ENCODE results near the gene NLGN1. TPM values are rescaled to one million over a fixed set of nuclear protein-coding genes. Genes with fewer than 3 reads are reported as not detected.

Gene NLGN1
- total RNA-seq, 1 donor from 2014 or later: not detected

- H3K27ac Mint-ChIP-seq: no peak overlapping the region
- intact Hi-C loops (cut with micrococcal nuclease): no loop called here
- H3K27me3 Mint-ChIP-seq: no peaks in the 10 kb centered on the region
- no peak overlapping the region for H3K4me3 Mint-ChIP-seq
- no peaks in the 10 kb centered on the region for H3K4me1 Mint-ChIP-seq
- H3K36me3 Mint-ChIP-seq (ENCODE audit: low read depth): no peaks in the 10 kb centered on the region
- DNase-seq (no peak), ATAC-seq (ENCODE audit: low read depth) (no peak)
- H3K9me3 Mint-ChIP-seq: peaks cover 4% of the 10 kb centered on the region
- no peak for TF ChIP-seq CTCF (IDR thresholded peaks at IDR 0.05)
- CTCF ChIA-PET: no interaction called here
- POLR2A ChIA-PET: no interaction called here
Observed at GRCh38 chr3:173762501-173762900, 365.0 kb downstream of the NLGN1 start.

GRCh38 chr3:173770011-173770410 lies 372.5 kb downstream of the NLGN1 start:
- intact Hi-C loops (cut with micrococcal nuclease): no loop called here
- H3K4me3 Mint-ChIP-seq: no peak overlapping the region
- H3K9me3 Mint-ChIP-seq: peaks cover 5% of the 10 kb centered on the region
- CTCF ChIA-PET: no interaction called here
- no peak overlapping the region for H3K27ac Mint-ChIP-seq
- no peak for ATAC-seq (ENCODE audit: low read depth)
- DNase-seq: no peak
- no peaks in the 10 kb centered on the region for H3K27me3 Mint-ChIP-seq
- POLR2A ChIA-PET: no interaction called here
- H3K4me1 Mint-ChIP-seq: no peaks in the 10 kb centered on the region
- H3K36me3 Mint-ChIP-seq (ENCODE audit: low read depth): no peaks in the 10 kb centered on the region
- TF ChIP-seq CTCF (IDR thresholded peaks at IDR 0.05): no peak

- ChIA-PET POLR2A (no interaction called here), CTCF (no interaction called here)
- DNase-seq (no peak), ATAC-seq (ENCODE audit: low read depth) (no peak)
- no peak for TF ChIP-seq CTCF (IDR thresholded peaks at IDR 0.05)
- H3K36me3 Mint-ChIP-seq (ENCODE audit: low read depth): no peaks in the 10 kb centered on the region
- H3K4me3 Mint-ChIP-seq: no peak overlapping the region
- no peaks in the 10 kb centered on the region for H3K27me3 Mint-ChIP-seq
- no peaks in the 10 kb centered on the region for H3K4me1 Mint-ChIP-seq
- peaks cover 5% of the 10 kb centered on the region for H3K9me3 Mint-ChIP-seq
- intact Hi-C loops (cut with micrococcal nuclease): no loop called here
- H3K27ac Mint-ChIP-seq: no peak overlapping the region
Observed at GRCh38 chr3:173770796-173771573, 373.4 kb downstream of the NLGN1 start.

- TF ChIP-seq CTCF (IDR thresholded peaks at IDR 0.05): no peak
- no peaks in the 10 kb centered on the region for H3K36me3 Mint-ChIP-seq (ENCODE audit: low read depth)
- no peak for DNase-seq
- ChIA-PET CTCF (no interaction called here), POLR2A (no interaction called here)
- intact Hi-C loops (cut with micrococcal nuclease): no loop called here
- H3K9me3 Mint-ChIP-seq: no peaks in the 10 kb centered on the region
- H3K27ac Mint-ChIP-seq: no peak overlapping the region
- no peaks in the 10 kb centered on the region for H3K4me1 Mint-ChIP-seq
- no peak for ATAC-seq (ENCODE audit: low read depth)
- no peak overlapping the region for H3K4me3 Mint-ChIP-seq
- H3K27me3 Mint-ChIP-seq: no peaks in the 10 kb centered on the region
Observed at GRCh38 chr3:173773800-173774199, 376.3 kb downstream of the NLGN1 start.

GRCh38 chr3:173774294-173774693 lies 376.8 kb downstream of the NLGN1 start:
- ChIA-PET CTCF (no interaction called here), POLR2A (no interaction called here)
- DNase-seq (no peak), ATAC-seq (ENCODE audit: low read depth) (no peak)
- Mint-ChIP-seq H3K36me3 (ENCODE audit: low read depth) (no peaks in the 10 kb centered on the region), H3K9me3 (no peaks in the 10 kb centered on the region), H3K4me1 (no peaks in the 10 kb centered on the region), H3K27ac (no peak overlapping the region), H3K4me3 (no peak overlapping the region), H3K27me3 (no peaks in the 10 kb centered on the region)
- intact Hi-C loops (cut with micrococcal nuclease): no loop called here
- TF ChIP-seq CTCF (IDR thresholded peaks at IDR 0.05): no peak

All from activated B cell treated with CpG ODN at 0.5 μM for 24 hours (primary cell).